Prostate gland (tissue), 2 donors: Measurements from ENCODE around the gene PALLD. TPM values are rescaled to one million over a fixed set of nuclear protein-coding genes. Genes with fewer than 3 reads are reported as not detected.

ENCODE experiments used
- DNase-seq: peaks from one replicate; pipeline ENCODE4 v3.0.0-alpha.2; 2019; ENCODE audit warnings: low spot score
- H3K27ac ChIP-seq, 2 donors: fragments of 200-600 bp; sonication (generic); 2 replicates each; pipeline ENCODE4 v1.5.1; 2017 to 2019
- H3K27me3 ChIP-seq: fragments of 200-600 bp; sonication (generic); replicated peaks from 2 replicates; pipeline ENCODE4 v1.5.1; 2019; ENCODE audit not compliant: insufficient read depth
- H3K36me3 ChIP-seq, 2 donors: fragments of 200-600 bp; sonication (generic); 1 replicate in 1 of 2; 2 replicates in 1 of 2; pipeline versions ENCODE4 v1.5.1 to v1.8.1; 2017 to 2019
- H3K4me1 ChIP-seq: fragments of 200-600 bp; sonication (generic); replicated peaks from 2 replicates; pipeline ENCODE4 v1.5.1; 2019
- H3K4me3 ChIP-seq, 2 donors: fragments of 200-600 bp; sonication (generic); 2 replicates each; pipeline ENCODE4 v1.5.1; 2017 to 2019
- H3K9me3 ChIP-seq: fragments of 200-600 bp; sonication (generic); 2 replicates; pipeline ENCODE4 v1.5.1; 2017
- POLR2A ChIP-seq: fragments of 450-650 bp; IDR thresholded peaks from one replicate; pipeline ENCODE4 v1.6.1; 2016; ENCODE audit warnings: antibody characterized with exemption, mild to moderate bottlenecking
- POLR2AphosphoS5 ChIP-seq: sonication (generic); formaldehyde crosslinking; IDR thresholded peaks from one replicate; pipeline ENCODE4 v1.6.1; 2017; ENCODE audit warnings: antibody characterized with exemption
- WGBS: methylation state at CpG from one replicate; pipeline ENCODE4 v1.1.5; 2018; 5-methylcytosine and 5-hydroxymethylcytosine counted together
- intact Hi-C: fragments of 100-400 bp; cut with DNase I; formaldehyde crosslinking; loops from one replicate; pipeline ENCODE4 v1.14.2; 2022
- total RNA-seq, 2 donors: library from RNA; depleted of rRNA; stranded (reverse); fragments of >200 nt; gene quantifications; one replicate each; pipeline ENCODE4 v1.1.0, GENCODE V29; 2016
- TF ChIP-seq, protein P1 (sequence below), 4 experiments: fragments of 200-600 bp in 2 of 4; fragments of 450-650 bp in 2 of 4; sonication (generic) in 2 of 4; IDR thresholded peaks; 1 replicate in 3 of 4; 2 replicates in 1 of 4; pipeline ENCODE4 v1.5.1; 2016 to 2019; ENCODE audit warnings: antibody characterized with exemption in 4 of 4, mild to moderate bottlenecking in 2 of 4, moderate library complexity in 2 of 4

The PALLD gene
- total RNA-seq, 2 donors from 2014 or later: 252 TPM

DNA sequence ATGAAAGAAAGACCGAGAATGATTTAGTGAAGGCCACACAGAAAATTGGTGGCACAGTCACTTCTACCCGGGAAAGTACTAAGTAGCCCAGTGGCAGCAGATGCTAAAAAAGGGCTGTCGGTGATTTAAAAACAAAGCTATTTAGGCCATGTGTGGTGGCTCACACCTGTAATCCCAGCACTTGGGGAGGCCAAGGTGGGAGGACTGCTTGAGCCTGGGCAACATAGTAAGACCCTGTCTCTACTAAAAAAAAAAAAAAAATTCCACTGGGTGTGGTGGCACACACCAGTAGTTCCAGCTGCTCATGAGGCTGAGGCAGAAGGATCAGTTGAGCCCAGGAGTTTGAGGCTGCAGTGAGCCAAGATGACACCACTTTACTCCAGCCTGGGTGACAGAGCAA is 369.0 kb downstream of the PALLD start:
- Histone ChIP-seq H3K9me3 (no peaks in the 10 kb centered on the region), H3K4me3 (no peak overlapping the region), H3K4me1 (no peaks in the 10 kb centered on the region), H3K36me3 (no peaks in the 10 kb centered on the region), H3K27me3 (no peaks in the 10 kb centered on the region), H3K27ac (no peak overlapping the region)
- no peak for DNase-seq
- TF ChIP-seq, protein P1, sequence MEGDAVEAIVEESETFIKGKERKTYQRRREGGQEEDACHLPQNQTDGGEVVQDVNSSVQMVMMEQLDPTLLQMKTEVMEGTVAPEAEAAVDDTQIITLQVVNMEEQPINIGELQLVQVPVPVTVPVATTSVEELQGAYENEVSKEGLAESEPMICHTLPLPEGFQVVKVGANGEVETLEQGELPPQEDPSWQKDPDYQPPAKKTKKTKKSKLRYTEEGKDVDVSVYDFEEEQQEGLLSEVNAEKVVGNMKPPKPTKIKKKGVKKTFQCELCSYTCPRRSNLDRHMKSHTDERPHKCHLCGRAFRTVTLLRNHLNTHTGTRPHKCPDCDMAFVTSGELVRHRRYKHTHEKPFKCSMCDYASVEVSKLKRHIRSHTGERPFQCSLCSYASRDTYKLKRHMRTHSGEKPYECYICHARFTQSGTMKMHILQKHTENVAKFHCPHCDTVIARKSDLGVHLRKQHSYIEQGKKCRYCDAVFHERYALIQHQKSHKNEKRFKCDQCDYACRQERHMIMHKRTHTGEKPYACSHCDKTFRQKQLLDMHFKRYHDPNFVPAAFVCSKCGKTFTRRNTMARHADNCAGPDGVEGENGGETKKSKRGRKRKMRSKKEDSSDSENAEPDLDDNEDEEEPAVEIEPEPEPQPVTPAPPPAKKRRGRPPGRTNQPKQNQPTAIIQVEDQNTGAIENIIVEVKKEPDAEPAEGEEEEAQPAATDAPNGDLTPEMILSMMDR (IDR thresholded peaks at IDR 0.05): no peak
- TF ChIP-seq POLR2AphosphoS5 (no peak), POLR2A (no peak)
- 89% methylated on average over 3 of the region's 3 CpGs for WGBS
- intact Hi-C loops: no loop called here

- Histone ChIP-seq H3K4me3 (no peak overlapping the region), H3K9me3 (no peaks in the 10 kb centered on the region), H3K27ac (no peak overlapping the region), H3K4me1 (no peaks in the 10 kb centered on the region), H3K27me3 (no peaks in the 10 kb centered on the region), H3K36me3 (no peaks in the 10 kb centered on the region)
- intact Hi-C loops: no loop called here
- TF ChIP-seq, protein P1 (IDR thresholded peaks at IDR 0.05): no peak
- TF ChIP-seq POLR2AphosphoS5: no peak
- no peak for TF ChIP-seq POLR2A
- no peak for DNase-seq
- WGBS: 90% methylated on average over 4 of the region's 4 CpGs
These were observed 369.8 kb downstream of the PALLD start for GRCh38 chr4:168866635-168867034.

GRCh38 chr4:168867128-168867527 is 370.3 kb downstream of the PALLD start:
- Histone ChIP-seq H3K4me3 (no peak overlapping the region), H3K27ac (no peak overlapping the region), H3K4me1 (no peaks in the 10 kb centered on the region), H3K27me3 (no peaks in the 10 kb centered on the region), H3K9me3 (no peaks in the 10 kb centered on the region), H3K36me3 (no peaks in the 10 kb centered on the region)
- no peak for DNase-seq
- intact Hi-C loops: no loop called here
- WGBS: 92% methylated on average over 2 of the region's 2 CpGs
- TF ChIP-seq, protein P1 (IDR thresholded peaks at IDR 0.05): no peak
- no peak for TF ChIP-seq POLR2AphosphoS5
- no peak for TF ChIP-seq POLR2A

- Histone ChIP-seq H3K36me3 (no peaks in the 10 kb centered on the region), H3K4me1 (no peaks in the 10 kb centered on the region), H3K4me3 (no peak overlapping the region), H3K9me3 (no peaks in the 10 kb centered on the region), H3K27ac (no peak overlapping the region), H3K27me3 (no peaks in the 10 kb centered on the region)
- intact Hi-C loops: no loop called here
- WGBS: 84% methylated on average over 5 of the region's 5 CpGs
- TF ChIP-seq POLR2AphosphoS5: no peak
- TF ChIP-seq POLR2A: no peak
- TF ChIP-seq, protein P1 (IDR thresholded peaks at IDR 0.05): no peak
- DNase-seq: no peak
These were observed 371.4 kb downstream of the PALLD start for GRCh38 chr4:168868044-168868781.

DNA sequence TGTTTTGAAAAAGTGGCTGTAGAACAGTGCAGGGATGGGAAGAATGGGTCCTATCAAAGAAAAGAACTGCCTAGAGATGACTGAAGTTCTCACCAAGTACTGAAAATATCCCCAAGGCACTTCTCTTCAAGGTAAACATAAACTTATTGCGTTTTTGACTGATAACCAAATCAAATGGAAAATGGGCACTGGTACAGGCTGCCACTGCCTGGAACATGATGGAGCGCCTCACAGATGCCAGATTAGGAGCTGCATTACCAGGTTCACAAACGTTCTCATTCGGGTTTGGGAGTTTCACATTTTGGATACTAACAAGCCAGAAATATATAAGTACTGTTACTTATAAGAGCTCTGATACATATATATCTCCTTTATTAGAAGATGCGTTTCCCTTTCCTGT is 371.9 kb downstream of the PALLD start:
- Histone ChIP-seq H3K4me1 (no peaks in the 10 kb centered on the region), H3K27ac (no peak overlapping the region)

More for the DNA sequence above, 371.9 kb downstream of the PALLD start:
- H3K27me3 ChIP-seq: no peaks in the 10 kb centered on the region
- intact Hi-C loops: no loop called here
- TF ChIP-seq, protein P1 (IDR thresholded peaks at IDR 0.05): no peak
- TF ChIP-seq POLR2A: no peak
- no peak for TF ChIP-seq POLR2AphosphoS5
- DNase-seq: no peak
- 78% methylated on average over 5 of the region's 5 CpGs for whole genome bisulfite sequencing
- no peaks in the 10 kb centered on the region for H3K9me3 ChIP-seq
- H3K36me3 ChIP-seq: no peaks in the 10 kb centered on the region
- no peak overlapping the region for H3K4me3 ChIP-seq
